Muscle of arm (tissue), 12 donors: ENCODE data around the gene SPOUT1. TPM values are rescaled to one million over a fixed set of nuclear protein-coding genes. Genes with fewer than 3 reads are reported as not detected.

Source experiments
- DNase-seq: peaks from one replicate; pipeline ENCODE4 v3.0.0-alpha.2; 2013
- polyA plus RNA-seq, 12 donors: library from polyadenylated mRNA; unstranded; fragments of 120-200 nt; gene quantifications; one replicate each; pipeline ENCODE4 v1.2.1, GENCODE V29; 2013; ENCODE audit not compliant: insufficient read length in 12 of 12

Gene SPOUT1
- polyA plus RNA-seq, 12 donors: 18.4 to 29.3 (median 26.7) TPM; not detected in 1

DNA sequence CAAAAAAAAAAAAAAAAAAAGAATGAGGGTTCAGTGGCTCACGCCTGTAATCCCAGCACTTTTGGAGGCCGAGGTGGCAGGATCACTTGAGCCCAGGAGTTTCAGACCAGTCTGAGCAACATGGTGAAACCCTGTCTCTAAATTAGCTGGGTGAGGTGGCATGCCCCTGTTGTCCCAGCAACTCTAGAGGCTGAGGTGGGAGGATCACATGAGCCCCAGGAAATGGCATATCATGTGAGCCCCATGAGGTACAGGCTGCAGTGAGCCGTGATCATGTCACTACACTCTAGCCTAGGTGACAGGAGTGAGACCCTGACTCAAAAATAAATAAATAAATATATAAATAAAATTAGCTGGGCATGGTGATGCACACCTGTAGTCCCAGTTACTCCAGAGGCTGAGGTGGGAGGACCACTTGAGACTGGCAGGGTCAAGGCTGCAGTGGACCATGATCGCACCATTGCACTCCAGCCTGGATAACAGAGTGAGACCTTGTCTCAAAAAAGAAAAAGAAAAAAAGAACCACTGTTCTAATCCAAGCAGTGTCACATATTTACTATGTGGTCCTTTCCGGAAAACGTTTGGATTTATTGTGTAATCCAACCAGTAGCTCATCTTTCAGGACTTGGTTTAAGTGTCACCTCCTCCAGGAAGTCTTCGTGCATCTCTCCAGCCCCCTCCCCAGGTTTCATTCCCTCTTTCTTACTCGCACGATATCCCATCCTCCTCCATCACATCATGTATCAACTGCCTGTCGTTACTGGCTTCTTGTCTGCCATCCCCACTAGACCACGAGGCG is 12.3 kb upstream of the SPOUT1 start:
- no peak for DNase-seq

DNA sequence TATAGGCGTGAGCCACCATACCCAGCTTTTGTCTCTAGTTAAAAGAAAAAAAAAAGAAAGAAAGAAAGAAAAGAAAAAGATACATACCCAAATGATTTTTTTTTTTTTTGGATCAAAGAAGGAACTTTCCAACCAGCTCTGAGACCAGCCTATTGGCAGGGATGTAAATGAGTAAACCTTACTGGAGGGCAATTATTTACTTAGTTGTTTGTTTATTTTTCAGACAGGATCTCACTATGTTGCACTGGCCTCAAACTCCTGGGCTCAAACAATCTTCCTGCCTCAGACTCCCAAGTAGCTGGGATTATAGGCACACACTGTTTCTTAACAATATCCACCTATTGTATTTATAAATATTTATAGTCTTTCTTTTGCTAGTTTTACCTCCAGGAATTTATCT is 10.9 kb upstream of the SPOUT1 start:
- no peak for DNase-seq

DNA sequence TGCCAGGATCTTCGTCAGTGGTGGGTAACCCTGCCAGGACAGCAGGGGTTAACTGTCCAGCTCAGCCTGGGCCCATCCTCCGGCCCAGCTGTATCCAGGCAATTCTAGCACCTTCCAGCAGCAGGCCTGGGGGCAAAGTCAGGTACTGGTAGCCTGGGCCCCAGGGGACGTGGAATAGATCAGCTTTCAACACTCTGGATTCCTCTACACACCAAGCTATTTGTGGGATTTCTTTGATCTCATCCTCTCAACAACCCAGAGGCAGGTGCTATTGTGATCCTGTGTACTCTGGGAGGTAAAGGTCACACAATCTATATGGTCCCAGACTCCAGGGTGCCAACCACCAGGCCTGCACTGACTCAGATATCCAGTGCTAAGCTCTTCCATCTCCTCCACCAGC is 8.7 kb upstream of the SPOUT1 start:
- no peak for DNase-seq

DNA sequence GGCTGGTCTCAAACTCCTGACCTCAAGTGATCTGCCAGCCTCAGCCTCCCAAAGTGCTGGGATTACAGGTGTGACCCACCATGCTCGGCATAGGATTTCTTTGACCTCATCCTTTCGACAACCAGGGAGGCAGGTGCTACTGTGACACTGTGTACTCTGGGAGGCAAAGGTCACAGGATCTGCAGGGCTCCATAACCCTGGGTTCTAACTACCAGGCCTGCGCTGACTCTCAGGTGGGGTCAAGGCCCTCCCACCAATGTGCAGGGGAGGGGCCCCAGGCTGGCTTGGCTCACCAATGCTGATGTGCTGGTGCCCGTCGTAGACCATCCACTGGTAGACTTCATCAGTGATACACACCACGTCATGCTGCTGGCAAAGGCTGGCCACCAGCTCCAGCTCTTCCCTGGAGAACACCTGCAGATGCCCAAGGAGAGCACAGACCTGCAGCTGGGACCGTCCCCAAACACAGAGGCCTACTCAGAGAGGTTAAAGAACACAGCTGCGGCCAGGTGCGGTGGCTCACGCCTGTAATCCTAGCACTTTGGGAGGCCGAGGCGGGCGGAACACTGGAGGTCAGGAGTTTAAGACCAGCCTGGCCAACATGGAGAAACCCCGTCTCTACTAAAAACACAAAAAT is 7.0 kb upstream of the SPOUT1 start:
- DNase-seq: no peak

DNA sequence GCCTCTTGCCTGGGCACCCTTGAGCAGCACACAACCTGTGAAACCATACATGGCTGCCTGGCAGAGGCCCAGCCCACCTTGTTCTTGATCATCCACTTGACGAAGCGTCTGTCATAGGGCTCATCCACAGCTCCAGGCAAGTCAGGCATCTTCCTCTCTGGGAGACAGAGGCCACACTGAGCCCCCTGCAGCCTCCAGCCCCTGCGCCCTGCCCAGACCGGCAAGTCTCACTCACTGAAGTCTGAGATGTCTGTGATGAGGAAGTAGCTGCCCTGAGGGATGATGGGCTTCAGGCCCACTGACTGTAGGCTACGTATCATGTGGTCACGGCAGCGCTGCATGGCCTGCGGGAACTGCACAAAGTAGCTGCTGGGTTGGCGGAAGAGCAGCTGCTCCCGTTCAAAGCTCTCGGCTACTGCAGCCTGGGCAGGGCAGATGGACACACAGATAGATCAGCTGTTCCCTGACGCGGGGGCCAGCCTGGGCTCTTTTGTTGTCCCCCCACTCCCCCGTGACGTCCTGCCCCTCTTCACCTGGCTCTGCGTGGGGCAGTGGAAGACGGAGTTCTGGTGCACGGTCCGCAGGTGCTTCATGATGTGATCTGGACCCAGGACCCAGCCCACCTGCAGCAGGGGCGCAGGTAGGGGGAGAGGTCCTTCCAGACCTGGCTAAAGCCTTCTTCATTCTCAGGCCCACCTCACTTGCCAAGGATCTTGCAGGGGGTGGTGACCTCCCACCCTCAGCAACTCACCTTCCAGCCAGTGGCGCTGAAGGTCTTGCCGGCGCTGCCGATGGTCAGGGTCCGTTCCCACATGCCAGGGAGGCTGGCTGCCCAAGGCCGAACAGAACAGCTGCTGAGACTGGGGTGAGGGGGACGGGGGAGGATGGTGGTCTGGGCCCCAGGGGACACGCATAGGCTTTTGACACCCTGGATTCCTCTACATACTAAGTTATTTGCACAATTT is 5.9 kb upstream of the SPOUT1 start:
- no peak for DNase-seq

DNA sequence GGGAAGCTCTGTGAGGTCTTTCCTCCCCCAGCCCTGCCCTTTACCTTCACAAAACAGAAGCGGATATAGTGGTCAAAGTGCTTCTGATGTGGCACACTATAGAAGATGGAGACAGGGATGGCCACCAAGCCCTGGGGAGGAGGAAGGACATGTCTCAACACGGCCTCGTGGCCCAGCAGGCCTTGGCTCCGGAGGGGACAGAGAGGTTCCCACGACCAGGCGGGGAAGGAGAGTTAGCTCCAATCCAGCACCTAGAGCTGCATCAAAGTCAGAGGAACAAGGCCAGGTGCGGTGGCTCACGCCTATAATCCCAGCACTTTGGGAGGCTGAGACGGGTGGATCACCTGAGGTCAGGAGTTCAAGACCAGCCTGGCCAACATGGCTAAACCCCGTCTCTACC is 4.1 kb upstream of the SPOUT1 start:
- no peak for DNase-seq

DNA sequence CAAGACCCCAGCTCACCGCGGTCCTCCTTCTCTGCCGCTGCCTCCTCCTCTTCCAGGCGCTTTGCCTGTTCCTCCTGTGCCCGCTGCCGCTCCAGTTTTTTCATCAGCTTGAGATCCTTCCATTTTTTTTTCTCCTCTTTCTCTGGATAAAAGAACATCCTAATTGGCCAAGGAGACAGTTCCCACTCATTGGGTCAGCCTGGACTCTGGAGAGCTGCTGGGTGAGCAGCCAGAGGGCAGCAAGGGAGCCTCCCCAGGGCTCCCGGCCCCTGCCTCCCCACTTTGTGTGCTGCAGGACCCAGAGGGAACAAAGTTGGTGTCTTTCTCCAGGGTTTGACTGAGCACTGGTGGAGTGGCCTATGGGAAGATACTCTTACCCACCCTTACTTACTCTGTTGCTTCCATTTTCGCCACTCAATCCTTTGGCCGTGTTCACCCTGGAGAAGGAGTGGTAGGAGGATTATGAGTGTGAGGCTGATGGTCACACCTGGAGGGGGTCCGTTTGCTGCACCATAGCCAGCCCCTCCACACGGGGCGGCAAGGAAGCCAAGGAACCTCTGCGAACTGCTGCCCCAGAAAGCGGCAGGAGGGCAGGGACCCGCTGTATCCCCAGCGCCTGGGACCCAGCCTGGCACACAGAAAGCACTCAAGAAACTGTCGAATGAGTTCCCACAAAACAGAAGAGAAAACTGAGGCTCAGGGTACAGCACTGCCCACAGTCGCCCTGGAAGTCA is 708 bp downstream of the SPOUT1 start:
- no peak for DNase-seq

DNA sequence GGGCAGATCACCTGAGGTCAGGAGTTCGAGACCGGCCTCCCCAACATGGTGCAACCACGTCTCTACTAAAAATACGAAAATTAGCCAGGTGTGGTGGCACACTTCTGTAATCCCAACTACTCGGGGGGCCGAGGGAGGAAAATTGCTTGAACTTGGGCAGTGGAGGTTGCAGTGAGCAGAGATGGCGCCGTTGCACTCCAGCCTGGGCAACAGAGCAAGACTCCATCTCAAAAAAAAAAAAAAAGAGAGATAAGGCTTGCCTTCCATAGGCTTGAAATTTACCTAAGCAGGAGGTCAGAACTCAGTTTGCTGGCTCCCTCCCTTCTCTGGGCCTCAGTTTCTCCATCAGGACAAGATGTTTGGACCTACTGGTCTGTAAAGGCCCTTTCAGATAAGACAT is 1.3 kb downstream of the SPOUT1 start:
- no peak for DNase-seq

DNA sequence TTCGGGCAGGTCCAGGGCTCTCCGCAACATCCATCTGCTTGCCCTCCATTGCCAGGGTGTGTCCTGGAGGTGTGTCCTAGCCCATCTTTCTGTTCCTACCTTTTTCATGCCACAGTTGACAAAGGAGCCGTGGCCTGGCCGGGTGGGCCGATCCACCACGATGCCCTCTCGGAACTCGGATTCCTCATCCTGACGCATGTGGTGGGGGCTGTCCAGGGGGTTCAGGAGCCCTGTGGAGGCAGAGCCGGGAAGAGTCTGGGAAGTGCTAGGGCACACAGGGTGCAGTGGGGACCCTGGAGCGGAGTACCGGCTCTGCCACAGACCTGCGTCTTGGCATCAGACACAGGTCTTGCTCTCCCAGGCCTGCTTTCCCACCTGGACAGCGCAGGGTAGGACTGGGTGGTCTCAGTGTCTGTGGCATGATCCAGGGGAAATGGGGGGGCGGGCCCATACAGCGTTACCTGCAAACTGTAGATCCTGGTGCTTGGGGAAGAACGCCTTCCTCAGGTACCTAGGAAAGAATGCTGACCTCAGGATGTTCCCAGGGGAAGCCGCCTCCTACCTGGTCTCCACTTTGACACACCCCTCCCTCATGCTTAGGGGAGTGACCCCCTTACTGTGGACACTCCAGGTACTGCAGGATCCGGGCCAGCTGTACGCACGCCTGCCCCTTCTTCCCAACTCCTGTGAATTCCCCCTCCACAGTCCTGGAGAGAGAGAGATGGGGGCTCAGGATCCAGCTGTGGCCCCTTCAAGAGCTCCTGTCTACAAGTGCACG is 3.5 kb downstream of the SPOUT1 start:
- DNase-seq: no peak

DNA sequence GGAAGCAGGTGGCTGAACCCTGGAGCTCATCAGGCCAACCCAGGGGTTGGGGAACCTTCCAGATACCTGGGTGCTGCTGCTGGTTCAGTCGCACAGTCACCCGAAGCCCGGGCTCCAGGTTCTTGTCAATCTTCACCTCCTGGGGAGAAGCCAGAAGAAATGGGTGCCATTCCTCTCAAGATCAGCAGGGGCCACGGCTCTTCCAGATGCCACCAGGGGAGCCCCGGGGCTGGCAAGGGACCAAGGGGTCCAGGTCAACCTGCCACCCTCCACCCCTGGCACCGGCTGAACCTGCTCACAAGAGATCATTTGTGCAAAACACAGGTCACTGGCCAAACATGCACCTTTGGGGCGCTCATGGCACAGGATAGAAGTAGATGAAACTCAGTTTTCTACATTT is 4.7 kb downstream of the SPOUT1 start:
- no peak for DNase-seq

DNA sequence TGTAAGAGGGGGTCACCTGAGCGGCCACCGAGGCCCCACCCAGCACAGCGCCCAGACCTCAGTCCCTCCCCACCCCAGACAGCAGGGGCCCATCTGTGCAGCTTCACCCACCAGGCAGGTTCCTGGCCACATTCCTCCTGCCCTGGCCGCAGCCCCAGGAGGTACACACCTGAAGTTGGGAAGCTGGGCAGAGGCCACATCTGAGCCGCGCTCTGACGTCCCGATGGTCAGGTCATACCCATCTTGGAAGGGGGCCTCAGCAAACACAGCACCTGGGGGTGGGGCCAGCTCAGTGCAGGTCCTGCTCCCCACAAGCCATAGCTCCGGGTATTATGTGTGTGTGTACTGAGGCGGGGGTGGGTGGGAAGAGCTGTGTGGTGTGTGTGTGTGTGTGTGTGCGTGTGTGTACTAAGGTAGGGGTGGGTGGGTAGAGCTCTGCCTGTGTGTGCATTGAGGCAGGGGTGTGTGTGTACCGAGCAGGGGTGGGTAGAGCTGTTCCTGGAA is 5.6 kb downstream of the SPOUT1 start:
- DNase-seq: no peak

DNA sequence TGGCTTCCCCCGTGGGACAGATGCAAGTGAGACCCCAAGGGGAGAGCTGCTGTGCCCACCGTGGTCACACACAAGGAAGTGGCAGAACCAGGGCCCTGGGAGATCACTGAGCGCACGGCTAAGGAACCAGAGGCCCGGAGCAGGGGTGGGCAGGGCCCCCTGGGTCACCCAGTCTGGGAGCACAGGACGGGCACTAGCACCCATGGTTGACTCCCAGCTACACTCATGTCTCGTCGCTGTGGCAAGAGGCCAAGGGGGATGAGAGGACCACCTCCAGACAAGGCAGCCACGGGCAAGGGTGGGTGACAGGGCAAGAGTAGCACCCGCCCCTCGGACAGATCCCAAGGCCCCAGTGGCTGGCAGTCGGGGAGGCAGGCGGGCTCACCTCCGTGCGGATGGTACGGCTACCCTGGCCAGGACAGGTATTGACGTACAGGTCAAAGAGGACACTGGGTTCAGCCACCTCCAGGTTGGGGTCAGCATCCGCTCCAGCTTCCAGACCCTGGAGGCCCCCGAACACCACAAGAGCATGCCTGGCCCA is 6.2 kb downstream of the SPOUT1 start:
- DNase-seq: no peak

DNA sequence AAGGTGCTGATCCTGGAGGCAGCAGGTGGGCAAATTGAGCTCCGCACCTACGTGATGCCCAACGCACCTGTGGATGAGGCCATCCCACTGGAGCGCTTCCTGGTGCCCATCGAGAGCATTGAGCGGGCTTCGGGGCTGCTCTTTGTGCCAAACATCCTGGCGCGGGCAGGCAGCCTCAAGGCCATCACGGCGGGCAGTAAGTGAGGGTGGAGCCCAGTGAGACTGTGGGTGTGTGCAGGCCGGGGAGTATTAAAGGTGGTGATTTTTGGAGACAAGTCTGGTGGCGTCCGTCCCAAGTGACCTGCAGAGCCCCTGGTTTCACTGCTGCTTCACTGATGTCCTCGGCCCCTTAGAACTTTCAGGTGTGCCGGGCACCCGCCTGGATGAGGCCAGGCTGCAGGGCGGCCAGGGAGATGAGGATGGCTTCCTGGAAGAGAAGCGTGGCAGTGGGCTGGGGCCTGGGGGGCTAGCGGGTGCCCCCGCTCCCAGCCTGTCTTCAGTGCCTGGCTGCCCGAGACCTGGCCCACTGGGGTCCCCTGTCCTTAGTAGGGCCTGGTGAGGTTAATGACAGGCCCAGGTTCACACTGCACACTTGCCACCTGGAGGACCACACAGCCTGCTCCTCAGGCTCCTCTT is 7.1 kb downstream of the SPOUT1 start:
- no peak for DNase-seq

DNA sequence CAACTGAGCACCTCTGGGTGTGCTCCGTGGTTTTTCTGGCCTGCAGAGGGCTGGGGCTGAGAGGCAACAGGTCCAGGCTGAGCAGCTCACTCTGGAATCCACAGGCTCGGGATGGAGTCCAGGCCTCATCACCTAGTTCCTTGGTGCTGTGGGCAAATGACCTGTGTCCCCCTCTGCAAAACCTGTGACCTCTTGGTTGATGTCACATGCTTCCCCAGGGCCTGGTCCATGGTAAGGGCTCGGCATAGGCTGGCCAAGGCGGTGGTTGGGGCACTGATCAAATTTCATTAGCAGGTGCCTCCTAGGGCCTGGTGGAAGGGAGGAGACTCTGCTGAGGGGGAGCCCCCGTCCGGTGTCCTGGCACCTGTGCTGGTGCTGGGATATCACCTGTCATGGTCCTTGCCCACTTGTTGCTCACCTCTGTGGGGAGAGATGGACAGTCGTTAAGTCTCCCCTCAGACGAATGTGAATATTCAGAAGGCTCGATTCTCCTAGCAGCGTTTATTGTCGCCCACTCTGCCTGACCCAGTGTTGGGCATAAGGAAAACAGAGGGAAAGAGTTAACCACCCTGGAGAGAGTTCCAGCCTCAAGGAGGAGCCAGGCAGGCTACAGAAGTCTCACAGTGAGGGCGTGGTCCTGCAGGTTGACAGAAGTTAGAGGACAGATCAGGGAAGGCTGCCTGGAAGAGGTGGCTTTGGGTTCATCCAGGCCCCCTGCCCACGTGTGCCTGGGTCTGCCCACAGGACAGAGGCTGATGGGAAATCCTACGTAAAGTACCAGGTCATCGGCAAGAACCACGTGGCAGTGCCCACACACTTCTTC is 7.8 kb downstream of the SPOUT1 start:
- DNase-seq: no peak

DNA sequence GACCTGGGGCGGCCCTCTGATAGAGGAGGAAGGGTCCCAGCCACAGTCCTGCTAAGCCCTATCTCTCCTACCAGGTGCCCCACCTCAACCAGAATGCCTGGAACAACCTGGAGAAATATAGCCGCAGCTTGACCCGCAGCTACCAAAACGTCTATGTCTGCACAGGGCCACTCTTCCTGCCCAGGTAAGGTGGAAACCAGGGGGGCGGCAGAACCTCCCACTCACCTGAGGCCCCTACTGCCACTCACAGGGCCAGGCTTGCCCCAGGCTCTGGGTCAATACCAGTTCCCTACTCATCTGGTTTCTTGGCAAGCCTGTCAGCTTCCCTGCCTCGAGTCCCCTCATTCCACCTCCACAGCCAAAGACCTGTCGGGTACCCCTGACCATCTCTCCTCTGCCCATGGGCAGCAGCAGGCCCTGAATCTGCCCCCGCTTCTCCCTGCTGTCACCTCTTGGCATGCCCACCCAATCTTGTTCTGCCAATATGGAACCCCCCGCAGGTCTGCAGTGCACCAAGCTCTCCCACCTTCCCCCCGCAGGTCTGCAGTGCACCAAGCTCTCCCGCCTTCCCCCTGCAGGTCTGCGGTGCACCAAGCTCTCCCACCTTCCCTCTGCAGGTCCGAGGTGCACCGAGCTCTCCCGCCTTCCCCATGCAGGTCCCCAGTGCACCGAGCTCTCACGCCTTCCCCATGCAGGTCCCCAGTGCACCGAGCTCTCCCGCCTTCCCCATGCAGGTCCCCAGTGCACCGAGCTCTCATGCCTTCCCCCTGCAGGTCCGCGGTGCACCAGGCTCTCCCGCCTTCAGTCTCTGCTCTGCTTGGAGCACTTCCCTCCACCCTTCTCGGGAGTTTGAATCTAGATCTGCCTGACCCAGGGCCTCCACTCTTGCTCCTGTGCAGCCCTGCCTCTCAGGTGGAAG is 8.7 kb downstream of the SPOUT1 start:
- DNase-seq: no peak

DNA sequence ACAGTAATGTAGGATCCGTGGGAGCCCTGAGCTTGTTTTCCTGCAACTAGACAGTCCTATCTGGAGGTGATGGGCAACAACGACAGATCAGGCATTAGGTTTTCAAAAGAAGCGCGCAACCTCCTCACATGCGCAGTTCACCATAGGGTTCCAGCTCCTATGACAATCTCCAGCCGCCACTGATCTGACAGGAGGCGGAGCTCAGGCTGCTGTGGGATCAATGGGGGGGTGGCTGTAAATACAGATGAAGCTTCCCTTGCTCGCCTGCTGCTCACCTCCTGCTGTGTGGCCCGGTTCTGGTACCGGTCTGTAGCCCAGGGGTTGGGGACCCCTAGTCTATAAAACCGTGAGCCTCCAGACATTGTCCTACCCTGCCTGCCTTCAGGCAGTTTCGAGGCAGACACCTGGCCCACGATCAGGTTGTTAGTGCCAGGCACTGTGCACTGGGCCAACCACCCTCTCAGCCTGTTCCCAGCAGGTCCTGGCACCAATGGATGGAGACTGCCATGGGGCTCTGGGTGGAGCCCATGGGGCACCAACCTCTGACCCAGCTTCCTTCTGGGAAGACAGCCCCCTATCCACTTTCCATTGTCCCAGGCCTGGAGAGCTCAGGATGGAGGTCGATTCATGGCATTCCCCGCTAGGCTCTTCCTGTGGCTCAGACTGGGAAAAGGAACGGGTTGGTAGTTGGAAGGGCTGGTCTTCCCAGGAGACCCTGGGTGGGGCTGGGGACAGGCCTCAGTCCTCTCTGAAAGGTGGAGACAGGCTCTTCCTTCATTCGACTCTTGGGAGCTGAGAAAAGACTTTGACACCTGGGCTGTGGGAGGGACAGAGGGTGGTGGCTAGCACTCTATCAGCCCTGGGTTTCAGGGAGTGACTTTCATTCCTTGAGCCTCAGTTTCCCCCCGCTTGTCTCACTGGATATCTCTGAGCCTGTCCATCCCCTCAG is 9.6 kb downstream of the SPOUT1 start:
- DNase-seq: no peak
